ENCODE measurements around the gene SCFD2. TPM values are rescaled to one million over a fixed set of nuclear protein-coding genes. Genes with fewer than 3 reads are reported as not detected.
"Not testable (repeated sequence)": the region's sequence is repeated elsewhere in the genome, so short reads cannot be mapped to it uniquely, and the experiment has no call there.

SCFD2 gene
- total RNA-seq, 1 donor from 2014 or later, result 46.6 TPM

DNA sequence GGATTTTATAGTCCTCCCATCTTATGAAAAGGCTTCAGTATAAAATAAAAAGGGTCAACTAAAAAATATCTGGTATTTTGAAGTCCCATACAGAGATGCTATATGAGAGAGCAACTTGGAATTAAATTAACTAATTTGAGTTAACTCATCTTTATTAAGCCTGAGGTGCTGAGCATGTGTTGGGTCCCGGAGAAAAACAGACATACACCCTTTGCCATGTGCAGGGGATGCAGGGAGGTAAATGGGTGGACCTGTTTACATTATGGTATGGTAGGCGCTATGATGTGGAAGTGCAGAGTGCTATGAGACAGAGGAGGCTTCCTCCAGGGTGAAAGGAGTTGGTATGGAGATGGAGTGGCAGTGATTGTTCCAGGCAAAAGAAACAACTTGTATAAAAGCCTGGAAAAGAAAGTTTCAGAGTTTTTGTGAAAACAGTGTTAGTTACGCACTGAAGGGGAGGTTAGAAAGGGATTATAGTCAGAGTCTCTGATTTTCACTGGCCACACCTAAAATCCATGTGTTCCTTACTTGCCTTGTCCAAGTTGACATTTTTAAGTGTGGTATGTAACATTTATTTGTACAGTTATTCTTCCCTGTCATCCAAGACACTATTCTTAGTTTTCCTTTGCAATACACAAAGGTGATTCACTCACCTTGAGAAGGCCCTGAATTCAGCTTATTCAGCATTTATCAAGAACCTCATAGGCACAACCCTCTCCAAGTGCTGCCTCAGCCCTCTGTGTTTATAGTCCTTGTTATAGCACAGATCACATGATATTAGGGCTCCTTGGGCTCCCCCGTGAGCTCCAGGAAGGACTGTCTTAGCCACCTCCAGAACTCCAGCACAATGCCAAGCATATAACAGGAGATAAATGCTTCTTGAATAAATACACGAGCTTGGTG lies 351.7 kb downstream of the SCFD2 start:
- DNase-seq (ENCODE audit: low spot score), result no peak

DNA sequence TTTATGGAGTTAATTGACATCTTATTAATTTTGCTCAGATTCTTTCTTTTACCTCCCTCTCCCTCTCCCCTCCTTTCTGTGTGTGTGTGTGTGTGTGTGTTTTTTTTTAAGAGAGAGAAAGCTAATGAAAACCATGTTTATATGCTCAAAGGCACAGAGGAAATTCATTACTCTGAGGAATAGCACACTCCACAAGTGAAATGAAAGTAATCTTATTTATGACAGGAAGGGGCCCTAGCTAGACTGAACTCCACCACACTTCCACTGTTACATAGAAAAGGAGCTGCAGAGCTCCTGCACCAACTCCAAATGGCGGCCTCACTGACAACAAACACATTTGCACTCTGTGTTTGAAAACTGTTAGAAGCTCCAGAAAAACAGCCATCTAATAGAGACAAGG lies 353.1 kb downstream of the SCFD2 start:
- DNase-seq (ENCODE audit: low spot score), result no peak

DNA sequence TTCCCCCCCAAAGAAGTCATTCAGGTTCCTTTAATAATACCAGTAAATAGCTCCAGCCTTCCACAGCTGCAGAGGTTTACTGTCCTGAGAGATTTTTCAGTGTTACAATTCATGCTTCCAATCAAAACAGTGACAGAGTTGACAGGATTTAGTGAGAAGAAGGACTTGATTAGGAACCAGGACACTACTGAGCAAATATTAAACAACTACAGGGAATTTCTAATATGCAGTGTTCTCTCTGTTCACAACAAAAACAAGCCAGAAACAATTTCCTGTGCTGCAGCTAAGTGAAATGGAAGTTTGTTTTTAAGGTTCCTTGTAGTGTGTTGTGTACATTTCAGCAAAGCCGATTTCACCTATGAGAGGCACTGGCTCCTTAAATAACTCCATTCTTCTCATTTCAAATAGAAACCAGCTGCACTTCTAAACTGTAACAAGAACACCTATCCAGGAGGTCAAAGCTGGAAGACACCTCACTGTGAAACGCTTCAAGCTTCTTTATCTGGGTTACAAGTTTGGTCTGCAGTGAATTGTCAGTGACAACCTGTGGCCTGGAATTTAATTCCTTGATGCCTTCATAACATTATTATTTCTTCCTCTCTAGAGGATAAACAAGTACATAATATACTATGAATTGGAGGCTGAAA lies 354.5 kb downstream of the SCFD2 start:
- DNase-seq (ENCODE audit: low spot score), result no peak

DNA sequence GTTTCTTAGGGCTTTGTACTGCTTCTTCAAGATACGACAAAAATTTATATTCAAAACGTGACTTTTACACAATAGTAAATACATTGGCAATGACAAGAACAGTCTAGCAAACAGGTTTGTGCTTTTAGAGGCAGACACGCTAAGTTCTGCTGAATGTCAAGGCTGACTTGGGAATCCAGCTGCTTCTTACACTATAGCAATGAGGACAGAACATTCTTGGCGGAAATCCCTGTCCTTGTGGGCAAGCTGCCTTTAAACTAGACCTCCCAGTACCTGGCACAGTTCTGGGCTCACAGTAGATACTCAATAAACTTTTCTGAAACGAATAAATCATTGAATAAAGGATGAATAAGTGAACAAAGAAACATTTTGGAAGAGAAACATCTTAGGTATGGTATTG lies 355.5 kb downstream of the SCFD2 start:
- no peak for DNase-seq (ENCODE audit: low spot score)

DNA sequence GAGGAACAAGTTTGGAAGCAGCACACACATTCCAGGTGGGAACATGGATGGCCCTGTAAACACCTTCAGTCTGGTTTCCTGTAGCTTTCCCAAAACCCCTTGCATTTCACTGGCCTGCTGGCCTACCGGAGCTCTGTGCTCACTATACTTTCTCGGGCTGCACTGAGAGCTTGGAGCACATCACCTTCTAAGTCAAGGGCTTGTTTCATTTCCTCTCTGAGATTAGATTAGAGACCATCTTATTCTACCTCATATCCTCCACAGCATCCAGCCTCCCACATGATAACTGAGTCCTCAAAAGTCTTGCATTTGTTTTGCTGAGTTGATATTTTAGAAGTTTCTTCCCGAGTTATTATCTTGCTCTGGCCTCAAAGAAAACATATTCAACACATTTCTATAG lies 356.0 kb downstream of the SCFD2 start:
- DNase-seq (ENCODE audit: low spot score), result no peak

DNA sequence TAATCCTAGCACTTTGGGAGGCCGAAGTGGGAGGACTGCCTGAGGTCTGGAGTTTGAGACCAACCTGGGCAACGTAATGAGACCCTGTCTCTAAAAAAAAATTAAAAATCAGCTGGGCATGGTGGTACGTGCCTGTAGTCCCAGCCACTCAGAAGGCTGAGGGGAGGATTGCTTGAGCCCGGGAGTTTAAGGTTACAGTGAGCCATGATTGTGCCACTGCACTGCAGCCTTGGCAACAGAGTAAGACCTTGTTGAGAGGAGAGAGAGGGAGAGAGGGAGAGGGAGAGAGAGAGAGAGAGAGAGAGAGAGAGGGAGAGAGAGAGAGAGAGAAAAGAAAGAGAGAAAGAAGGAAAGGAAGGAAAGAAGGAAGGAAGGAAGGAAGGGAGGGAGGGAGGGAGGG lies 358.8 kb downstream of the SCFD2 start:
- DNase-seq (ENCODE audit: low spot score), result no peak

DNA sequence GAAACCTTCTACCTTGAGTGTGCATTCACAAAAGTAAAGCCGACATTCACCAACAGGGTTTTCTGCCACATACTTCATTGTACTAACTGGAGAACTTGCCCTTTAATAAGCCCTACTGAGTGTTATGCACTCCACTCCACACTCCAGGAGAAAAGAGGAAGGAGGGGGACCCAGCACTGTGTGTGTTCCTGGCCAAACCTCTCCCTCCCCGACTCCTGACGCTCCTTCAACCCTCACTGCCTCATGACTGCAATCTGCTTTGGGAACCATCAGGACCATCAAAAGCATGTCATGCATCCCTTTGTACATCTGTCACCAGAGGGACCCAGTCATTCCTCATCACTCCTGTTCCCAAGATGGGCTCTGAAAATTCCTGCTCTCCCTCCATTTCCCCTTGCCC lies 360.1 kb downstream of the SCFD2 start:
- DNase-seq (ENCODE audit: low spot score), result no peak

DNA sequence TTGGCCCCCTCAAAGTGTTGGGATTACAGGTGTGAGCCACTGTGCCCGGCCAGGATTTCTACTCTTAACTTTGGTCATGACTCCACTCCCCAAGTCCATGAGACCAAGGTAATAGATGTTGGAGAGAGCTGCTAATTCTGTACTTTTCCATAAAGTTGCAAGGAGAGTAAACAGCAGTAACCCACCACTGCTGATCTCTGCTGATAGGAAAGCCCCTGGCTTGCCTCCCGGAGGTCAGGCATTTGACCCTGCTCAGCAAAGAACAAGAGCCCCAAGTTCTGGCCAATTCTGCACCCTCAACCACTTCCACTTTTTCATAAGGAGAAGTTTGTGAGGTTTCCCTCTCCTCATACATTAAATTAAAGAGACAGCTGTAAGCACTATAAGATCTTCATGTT lies 360.7 kb downstream of the SCFD2 start:
- no peak for DNase-seq (ENCODE audit: low spot score)

DNA sequence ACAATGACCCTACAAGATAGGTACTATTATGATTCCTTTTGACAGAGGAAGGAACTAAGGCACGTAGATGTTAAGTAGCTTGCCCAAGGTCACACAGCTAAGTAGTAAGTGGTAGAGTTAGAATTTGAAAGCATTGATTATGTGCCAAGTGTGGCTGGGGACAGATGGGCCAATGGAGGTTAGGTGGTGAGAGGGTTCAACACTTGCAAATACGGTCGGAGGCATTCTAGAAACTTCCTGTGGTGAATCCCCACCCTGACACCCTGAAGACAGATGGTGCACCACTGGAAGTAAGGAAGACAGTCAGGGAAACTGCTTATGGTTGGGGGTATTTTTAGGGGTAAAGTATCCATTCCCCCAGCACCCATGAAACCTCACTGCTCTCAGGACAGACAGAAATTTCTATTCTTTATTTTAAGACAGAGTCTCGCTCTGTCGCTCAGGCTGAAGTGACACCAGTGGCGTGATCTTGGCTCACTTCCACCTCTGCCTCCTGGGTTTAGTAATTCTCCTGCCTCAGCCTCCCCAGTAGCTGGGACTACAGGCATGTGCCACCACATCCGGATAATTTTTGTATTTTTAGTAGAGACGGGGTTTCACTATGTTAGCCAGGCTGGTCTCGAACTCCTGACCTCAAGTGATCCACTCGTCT lies 361.2 kb downstream of the SCFD2 start:
- DNase-seq (ENCODE audit: low spot score), result no peak

DNA sequence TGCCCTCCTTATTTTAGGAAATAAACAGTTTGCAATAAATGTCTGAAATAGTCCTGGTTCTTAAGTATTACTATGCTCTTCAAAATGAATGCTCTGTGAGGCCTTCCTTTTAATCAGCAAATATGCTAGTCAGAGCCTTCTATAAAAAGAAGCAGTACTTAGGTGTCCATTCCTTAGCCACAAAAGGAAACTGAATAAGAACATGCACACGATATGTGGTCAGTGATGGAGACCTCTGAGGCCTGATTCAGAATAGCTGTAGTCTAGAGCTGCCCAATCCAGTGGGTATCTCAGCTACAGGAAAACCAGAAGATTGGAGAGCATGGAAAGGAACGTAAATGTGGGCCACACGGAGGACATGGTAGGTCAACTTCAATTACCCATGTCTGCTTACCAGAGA lies 361.9 kb downstream of the SCFD2 start:
- DNase-seq (ENCODE audit: low spot score), result no peak

DNA sequence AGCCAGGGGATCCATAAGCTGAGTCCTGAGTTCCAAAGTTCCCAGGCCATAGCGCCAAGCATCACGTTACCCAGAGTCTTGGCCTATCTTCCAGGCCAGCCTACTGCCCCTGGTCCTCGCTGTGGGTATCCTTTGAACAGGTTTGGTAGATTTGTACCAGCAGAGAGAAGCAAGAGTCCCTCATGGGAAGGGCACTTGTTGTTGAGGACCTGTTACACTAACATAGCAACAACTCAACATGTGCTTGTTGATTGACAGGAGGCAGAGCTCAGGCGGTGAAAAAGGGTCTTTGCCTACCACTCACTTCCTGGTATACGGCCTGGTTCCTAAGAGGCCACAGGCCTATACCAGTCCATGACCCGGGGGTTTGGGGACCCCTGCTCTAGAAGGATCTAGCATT lies 365.3 kb downstream of the SCFD2 start:
- DNase-seq (ENCODE audit: low spot score), result no peak

DNA sequence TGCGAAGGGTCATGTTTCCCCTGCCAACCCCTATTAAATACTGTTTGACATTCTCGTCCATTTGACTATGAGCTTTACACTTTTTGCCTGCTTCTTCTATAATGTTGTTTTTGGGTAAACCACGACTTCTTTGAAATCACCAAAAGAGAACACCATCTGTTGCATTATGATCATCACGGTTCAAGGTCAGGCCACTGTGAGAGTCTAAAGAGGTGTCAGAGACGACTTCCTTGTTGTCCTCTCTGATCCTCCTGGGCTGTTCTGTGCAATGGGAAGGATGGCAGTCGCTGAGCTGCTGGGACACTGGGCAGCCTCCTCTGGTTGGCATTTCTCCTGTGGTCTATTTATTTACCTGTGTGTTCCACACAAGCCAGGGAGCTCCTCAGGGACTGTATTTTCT lies 366.2 kb downstream of the SCFD2 start:
- no peak for DNase-seq (ENCODE audit: low spot score)

DNA sequence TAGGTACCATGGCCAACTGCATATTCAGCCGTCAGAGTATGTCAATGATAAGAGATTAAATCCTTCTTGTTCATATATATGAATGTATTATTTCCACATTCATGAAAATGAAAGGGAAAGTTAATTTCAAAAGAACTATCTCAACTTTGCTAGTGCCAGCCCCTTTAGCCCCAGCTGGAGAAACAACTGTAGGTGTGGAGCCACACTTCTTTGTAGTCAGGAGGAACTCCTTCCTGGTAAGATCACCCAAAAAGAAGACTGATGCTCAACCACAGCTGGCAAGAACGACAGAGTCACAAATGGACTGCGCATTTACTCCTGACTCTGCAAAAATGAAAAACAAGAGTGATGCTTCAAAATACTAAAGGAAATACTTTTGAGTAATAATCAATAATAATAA lies 367.4 kb downstream of the SCFD2 start:
- DNase-seq (ENCODE audit: low spot score), result no peak

DNA sequence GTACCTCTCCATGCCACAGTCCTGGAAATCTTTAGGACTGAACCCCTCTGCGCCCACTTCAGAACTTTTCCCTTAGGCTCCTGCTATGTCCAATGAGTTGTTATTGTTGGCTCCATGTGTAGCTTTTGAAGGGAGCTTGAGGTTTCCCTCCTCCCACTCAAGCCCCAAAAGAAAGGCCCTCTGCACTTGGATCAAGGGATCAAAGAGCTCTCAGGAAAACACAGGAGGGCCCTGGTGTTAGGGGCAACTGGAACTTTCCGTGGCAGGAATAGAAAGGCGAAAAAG lies 368.8 kb downstream of the SCFD2 start:
- no peak for DNase-seq (ENCODE audit: low spot score)

DNA sequence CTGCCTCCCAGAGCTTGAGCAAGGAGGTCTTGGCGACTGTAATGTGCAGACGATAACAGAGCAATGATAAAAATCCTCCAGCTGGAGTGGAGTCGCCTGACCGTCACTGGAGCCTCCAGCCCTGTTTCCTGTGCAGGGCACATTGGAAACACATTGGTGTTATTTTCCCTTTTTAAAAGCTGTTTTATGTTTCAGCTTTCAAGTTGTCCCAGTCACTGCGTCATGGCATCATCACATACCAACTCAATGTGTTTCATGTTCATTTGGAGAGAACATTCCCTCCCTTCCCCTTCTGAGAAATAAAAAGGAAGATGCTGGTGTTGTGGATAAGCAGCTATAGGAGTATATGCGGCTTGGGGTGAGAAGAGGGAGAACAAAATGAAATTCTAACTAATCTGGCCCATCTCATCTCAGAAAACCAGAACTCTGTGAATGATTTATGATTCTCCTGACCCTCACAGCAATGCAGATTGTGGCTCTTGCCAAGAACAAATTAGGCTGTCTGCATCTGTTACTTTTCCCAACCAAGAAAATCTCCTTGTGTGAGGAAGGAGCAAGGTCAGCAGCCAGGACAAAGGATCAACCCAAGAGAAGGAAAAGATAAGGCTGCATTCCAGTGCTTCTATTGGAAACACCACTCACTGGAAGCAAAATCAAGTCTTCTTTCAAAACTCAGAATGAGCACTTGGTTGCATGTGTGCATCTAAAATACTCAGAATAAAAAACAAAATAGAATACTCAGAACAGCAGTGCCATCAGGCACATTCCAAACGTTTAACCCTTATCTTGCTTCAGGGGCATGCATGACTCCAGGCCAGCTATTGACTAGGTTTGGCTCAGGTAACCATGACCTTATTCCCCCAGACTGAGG lies 369.4 kb downstream of the SCFD2 start:
- no peak for DNase-seq (ENCODE audit: low spot score)

DNA sequence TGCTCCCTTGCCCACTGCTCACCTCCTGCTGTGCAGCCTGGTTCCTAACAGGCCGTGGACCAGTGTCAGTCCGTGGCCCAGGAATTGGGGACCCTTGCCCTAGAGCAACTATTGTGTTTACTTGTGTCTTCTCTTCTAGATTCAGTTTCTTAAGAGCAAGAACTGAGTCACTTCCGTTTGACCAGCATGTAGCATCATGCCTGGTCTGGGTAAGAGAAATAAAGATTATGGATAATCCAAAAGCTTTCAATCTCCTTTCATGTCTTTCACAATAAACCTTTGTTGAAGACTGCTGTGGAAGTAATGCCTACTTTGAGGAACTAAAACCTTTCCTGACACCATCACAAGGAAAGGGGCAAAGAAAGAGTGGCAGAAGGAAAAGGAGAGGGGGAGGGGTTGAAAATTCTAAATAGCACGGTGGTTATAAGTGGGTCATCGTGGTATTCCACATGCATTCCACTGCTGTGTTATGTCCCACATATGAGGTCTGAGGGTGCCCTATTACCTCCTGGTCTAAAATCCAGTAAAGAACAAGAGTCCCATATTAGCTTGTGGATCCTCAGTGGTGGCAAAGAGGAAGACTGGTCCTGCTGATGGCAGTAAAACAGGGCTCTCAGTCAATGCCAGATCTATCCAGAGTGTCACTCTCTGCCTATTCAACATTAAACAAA lies 370.4 kb downstream of the SCFD2 start:
- no peak for DNase-seq (ENCODE audit: low spot score)

DNA sequence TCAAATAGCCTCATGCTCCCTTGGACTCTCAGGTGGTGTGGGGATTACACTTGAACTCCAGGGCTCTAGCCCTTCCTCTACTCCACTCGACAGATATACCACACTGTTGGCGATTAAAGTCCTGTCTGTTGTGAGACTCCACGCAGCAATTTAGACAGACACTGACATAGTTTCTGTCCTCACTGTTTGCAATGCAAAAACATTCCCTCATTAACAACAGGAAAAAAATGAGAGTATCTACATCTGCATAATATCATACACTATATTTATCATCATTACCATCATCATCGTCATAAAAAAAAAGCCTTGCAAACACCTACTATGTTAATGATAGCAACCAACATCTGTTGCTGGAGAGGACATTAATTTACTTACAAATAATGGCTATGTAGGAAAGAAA lies 371.3 kb downstream of the SCFD2 start:
- no peak for DNase-seq (ENCODE audit: low spot score)

DNA sequence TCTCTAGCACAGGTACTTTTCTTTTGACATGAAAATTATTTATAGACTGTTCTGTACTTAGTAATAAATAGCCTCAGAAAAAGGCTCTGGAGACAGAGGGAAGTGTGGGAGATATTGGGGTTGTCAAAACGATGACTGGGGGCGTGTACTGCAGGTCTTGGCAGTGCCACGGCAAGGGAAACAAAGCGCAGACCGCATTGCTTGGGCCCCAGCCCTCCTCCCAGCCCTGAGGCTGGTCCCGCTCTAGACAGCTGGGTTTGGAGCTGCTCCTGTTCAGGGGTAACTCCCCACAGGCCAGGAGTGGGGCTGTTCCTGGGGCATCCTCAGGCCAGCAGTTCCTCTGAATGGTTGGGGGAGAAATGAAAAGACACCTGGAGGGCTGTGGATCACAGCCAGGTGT lies 372.1 kb downstream of the SCFD2 start:
- DNase-seq (ENCODE audit: low spot score), result no peak

DNA sequence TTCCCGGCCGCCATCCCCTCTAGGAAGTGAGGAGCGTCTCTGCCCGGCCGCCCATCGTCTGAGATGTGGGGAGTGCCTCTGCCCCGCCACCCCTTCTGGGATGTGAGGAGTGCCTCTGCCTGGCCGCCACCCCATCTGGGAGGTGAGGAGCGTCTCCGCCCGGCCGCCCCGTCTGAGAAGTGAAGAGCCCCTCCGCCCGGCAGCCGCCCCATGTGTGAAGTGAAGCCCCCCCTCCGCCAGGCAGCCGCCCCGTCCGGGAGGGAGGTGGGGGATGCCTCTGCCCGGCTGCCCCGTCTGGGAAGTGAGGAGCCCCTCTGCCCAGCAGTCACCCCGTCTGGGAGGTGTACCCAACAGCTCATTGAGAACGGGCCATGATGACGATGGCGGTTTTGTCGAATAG lies 373.3 kb downstream of the SCFD2 start:
- DNase-seq (ENCODE audit: low spot score), result not testable (repeated sequence)

DNA sequence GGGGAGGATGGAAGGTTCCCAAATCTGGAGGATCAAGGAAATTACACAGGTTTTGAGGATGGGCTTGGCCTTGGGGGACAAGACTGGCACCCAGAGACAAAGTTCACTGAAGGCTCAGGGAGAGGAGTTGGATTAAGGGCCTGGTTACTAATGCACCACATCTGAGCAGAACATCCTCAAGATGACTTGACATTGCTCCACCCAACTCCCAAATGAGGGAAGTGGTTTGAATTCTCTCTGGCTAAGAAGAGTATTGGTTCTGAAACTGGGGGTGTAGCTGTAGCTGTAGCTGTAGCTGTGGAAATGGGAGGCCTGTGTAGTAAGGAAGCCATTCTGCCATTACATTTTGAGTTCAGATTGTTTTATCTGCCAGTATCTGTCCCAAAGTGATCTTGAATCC lies 374.4 kb downstream of the SCFD2 start:
- DNase-seq (ENCODE audit: low spot score), result no peak

DNA sequence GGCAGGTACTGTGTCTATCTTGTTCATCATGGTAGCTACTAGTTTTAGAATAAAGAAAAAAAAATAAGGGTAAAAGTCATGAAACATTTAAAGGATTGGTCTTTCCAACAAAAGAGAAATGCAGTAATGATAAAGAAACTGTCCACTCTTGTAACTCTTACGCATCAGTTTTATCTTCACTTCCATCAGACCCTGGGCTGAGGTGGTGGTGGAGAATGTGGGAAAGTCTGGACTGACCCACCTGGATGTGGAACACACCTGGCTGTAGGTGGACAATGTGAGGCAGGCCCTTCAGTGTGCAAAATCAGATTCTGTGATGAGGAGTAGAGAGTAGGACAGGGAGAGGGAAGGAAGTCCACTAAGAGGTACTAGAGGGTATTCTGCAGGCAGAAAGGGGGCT lies 375.2 kb downstream of the SCFD2 start:
- no peak for DNase-seq (ENCODE audit: low spot score)

DNA sequence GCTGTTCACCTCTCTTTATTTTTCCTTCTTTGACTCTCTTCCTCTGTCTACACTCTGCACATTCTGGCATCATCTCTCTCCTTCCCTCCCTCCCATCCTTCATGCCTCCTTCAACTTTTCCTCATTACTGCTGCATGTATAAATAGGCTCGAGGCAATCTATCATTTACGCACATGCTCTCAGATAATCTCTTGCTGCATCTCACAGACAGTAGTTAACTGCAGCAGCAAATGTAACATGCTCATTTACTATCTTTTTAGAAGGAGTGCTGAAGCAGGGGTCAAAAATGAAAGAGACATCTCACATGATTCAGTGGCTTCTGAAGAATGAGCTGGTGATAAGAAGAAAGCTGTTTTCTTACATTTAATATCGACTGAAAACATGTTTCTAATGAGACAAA lies 376.0 kb downstream of the SCFD2 start:
- DNase-seq (ENCODE audit: low spot score), result no peak
